Esophagus muscularis mucosa (tissue), 3 donors: ENCODE results near the gene SPDL1.

Source experiments
- POLR2A ChIP-seq: fragments of 450-650 bp; IDR thresholded peaks from one replicate; pipeline ENCODE4 v1.6.1; 2017; ENCODE audit warnings: antibody characterized with exemption, moderate library complexity, mild to moderate bottlenecking, low read depth
- TF ChIP-seq, protein P1 (sequence below), 3 experiments: fragments of 200-600 bp in 2 of 3; fragments of 450-650 bp in 1 of 3; sonication (generic) in 2 of 3; IDR thresholded peaks; one replicate each; pipeline ENCODE4 v1.5.1; 2017 to 2019; ENCODE audit warnings: antibody characterized with exemption in 3 of 3, mild to moderate bottlenecking in 2 of 3, moderate library complexity in 1 of 3

- TF ChIP-seq, protein P1, sequence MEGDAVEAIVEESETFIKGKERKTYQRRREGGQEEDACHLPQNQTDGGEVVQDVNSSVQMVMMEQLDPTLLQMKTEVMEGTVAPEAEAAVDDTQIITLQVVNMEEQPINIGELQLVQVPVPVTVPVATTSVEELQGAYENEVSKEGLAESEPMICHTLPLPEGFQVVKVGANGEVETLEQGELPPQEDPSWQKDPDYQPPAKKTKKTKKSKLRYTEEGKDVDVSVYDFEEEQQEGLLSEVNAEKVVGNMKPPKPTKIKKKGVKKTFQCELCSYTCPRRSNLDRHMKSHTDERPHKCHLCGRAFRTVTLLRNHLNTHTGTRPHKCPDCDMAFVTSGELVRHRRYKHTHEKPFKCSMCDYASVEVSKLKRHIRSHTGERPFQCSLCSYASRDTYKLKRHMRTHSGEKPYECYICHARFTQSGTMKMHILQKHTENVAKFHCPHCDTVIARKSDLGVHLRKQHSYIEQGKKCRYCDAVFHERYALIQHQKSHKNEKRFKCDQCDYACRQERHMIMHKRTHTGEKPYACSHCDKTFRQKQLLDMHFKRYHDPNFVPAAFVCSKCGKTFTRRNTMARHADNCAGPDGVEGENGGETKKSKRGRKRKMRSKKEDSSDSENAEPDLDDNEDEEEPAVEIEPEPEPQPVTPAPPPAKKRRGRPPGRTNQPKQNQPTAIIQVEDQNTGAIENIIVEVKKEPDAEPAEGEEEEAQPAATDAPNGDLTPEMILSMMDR (IDR thresholded peaks at IDR 0.05): no peak
- no peak for TF ChIP-seq POLR2A
Observed at GRCh38 chr5:169651526-169651925, 68.0 kb downstream of the SPDL1 start.
